PC-3 (cell line): ENCODE results near the gene HLA-DPA1. TPM values are rescaled to one million over a fixed set of nuclear protein-coding genes. Genes with fewer than 3 reads are reported as not detected.

Experiments used
- ATAC-seq: fragments of 200-7000 bp; cut with Tn5 transposase; 2 replicates; pipeline ENCODE4 v1.9.1; 2020; ENCODE audit warnings: mild to moderate bottlenecking, moderate library complexity
- BruUV-seq: library from RNA; stranded (reverse); fragments of 400-500 nt; replicated peaks from 2 replicates; lab custom pipeline; 2021; lab: Mats Ljungman, UMichigan
- CTCF ChIA-PET: fragments of 300-600 bp; sonication (Branson Sonifier 250); formaldehyde crosslinking; loops from one replicate; lab custom pipeline; 2022; ENCODE audit warnings: antibody characterized with exemption; lab: Charles Lee
- POLR2A ChIA-PET: fragments of 300-600 bp; sonication (Branson Sonifier 250); formaldehyde crosslinking; loops from one replicate; lab custom pipeline; 2022; ENCODE audit warnings: antibody characterized with exemption; ENCODE audit not compliant: unreplicated experiment; lab: Charles Lee
- DNase-seq: peaks from one replicate; pipeline ENCODE4 v3.0.0-alpha.2; 2015
- H2AFZ ChIP-seq: fragments of 300-600 bp; sonication (generic); 2 replicates; pipeline ENCODE4 v1.6.0; 2016; ENCODE audit warnings: antibody characterized with exemption, low read length
- H3F3A ChIP-seq: fragments of 300-600 bp; sonication (generic); one replicate; pipeline ENCODE4 v1.6.0; 2017; ENCODE audit warnings: antibody characterized with exemption, low read length, control low read depth, mild to moderate bottlenecking; ENCODE audit not compliant: unreplicated experiment
- H3K27ac ChIP-seq: fragments of 300-600 bp; sonication (generic); 2 replicates; pipeline ENCODE4 v1.5.1; 2016; ENCODE audit warnings: mild to moderate bottlenecking, low read length
- H3K27me3 ChIP-seq: fragments of 300-600 bp; sonication (generic); 2 replicates; pipeline ENCODE4 v1.6.1; 2016; ENCODE audit warnings: low read length, mixed read lengths
- H3K36me3 ChIP-seq: fragments of 300-600 bp; sonication (generic); 2 replicates; pipeline ENCODE4 v1.6.1; 2016; ENCODE audit warnings: low read depth, mixed run types, low read length, mixed read lengths
- H3K4me1 ChIP-seq: fragments of 300-600 bp; sonication (generic); 2 replicates; pipeline ENCODE4 v1.5.1; 2016; ENCODE audit warnings: low read length; ENCODE audit not compliant: insufficient read depth
- H3K4me2 ChIP-seq: fragments of 300-600 bp; sonication (generic); 2 replicates; pipeline ENCODE4 v1.6.0; 2016; ENCODE audit warnings: low read length
- H3K4me3 ChIP-seq: fragments of 300-600 bp; sonication (generic); 2 replicates; pipeline ENCODE4 v1.5.1; 2016; ENCODE audit warnings: mild to moderate bottlenecking, low read length, mixed read lengths
- H3K79me2 ChIP-seq: fragments of 300-600 bp; sonication (generic); 2 replicates; pipeline ENCODE4 v1.6.1; 2017; ENCODE audit warnings: low read length, mixed read lengths
- H3K9ac ChIP-seq: fragments of 300-600 bp; sonication (generic); 2 replicates; pipeline ENCODE4 v1.6.0; 2016; ENCODE audit warnings: mild to moderate bottlenecking, low read length
- H3K9me2 ChIP-seq: fragments of 300-600 bp; sonication (generic); replicated peaks from 2 replicates; pipeline ENCODE4 v1.6.1; 2016; ENCODE audit warnings: mixed run types, low read length, mixed read lengths
- H3K9me3 ChIP-seq: fragments of 300-600 bp; sonication (generic); 2 replicates; pipeline ENCODE4 v1.6.1; 2016; ENCODE audit warnings: low read length, mixed read lengths
- H4K20me1 ChIP-seq: fragments of 300-600 bp; sonication (generic); 2 replicates; pipeline ENCODE4 v1.6.1; 2016; ENCODE audit warnings: low read length, mixed read lengths
- CTCF ChIP-seq: fragments of 300-600 bp; sonication (generic); conservative IDR thresholded peaks from 2 replicates; pipeline ENCODE4 v1.5.1; 2017; ENCODE audit warnings: antibody characterized with exemption, low read depth, mild to moderate bottlenecking, low read length
- EZH2 ChIP-seq: fragments of 300-600 bp; sonication (generic); IDR thresholded peaks from one replicate; pipeline ENCODE4 v1.6.1; 2017; ENCODE audit warnings: antibody characterized with exemption, mild to moderate bottlenecking, low read length; ENCODE audit not compliant: unreplicated experiment
- EZH2phosphoT487 ChIP-seq: fragments of 300-600 bp; sonication (generic); IDR thresholded peaks from 2 replicates; pipeline ENCODE4 v1.6.1; 2018; ENCODE audit warnings: mild to moderate bottlenecking, antibody characterized with exemption, low read length, borderline replicate concordance
- intact Hi-C: fragments of 100-400 bp; cut with micrococcal nuclease; formaldehyde crosslinking; loops from 2 replicates; pipeline ENCODE4 v1.9.0; 2023
- total RNA-seq: library from RNA; depleted of rRNA; stranded (reverse); fragments of >200 nt; gene quantifications from 2 replicates; pipeline ENCODE4 v1.2.3, GENCODE V29; 2014

Gene HLA-DPA1
- total RNA-seq, 1 experiment from 2014 or later, result not detected

GRCh38 chr6:33072508-33073100, 845 bp downstream of the HLA-DPA1 start:
- no peak overlapping the region for H3K4me3 ChIP-seq
- intact Hi-C loops, result no loop called here
- H3K27me3 ChIP-seq, result peaks cover 40% of the 10 kb centered on the region
- H3K9me3 ChIP-seq, result no peaks in the 10 kb centered on the region
- no peak for TF ChIP-seq EZH2
- TF ChIP-seq CTCF, result no peak
- no peak for TF ChIP-seq EZH2phosphoT487
- H3K27ac ChIP-seq, result no peak overlapping the region
- ChIA-PET CTCF (no interaction called here), POLR2A (no interaction called here)
- no TSS peak for BruUV-seq
- H3K79me2 ChIP-seq, result no peaks in the 10 kb centered on the region
- no peaks in the 10 kb centered on the region for H3K36me3 ChIP-seq
- no peak for DNase-seq
- no peaks in the 10 kb centered on the region for H3K4me1 ChIP-seq
- no peaks in the 10 kb centered on the region for H3K9me2 ChIP-seq
- no peak overlapping the region for H3K9ac ChIP-seq
- no peak overlapping the region for H2AFZ ChIP-seq
- no peak overlapping the region for H3K4me2 ChIP-seq
- H4K20me1 ChIP-seq, result no peaks in the 10 kb centered on the region
- H3F3A ChIP-seq, result no peaks in the 10 kb centered on the region
- ATAC-seq, result no peak

DNA sequence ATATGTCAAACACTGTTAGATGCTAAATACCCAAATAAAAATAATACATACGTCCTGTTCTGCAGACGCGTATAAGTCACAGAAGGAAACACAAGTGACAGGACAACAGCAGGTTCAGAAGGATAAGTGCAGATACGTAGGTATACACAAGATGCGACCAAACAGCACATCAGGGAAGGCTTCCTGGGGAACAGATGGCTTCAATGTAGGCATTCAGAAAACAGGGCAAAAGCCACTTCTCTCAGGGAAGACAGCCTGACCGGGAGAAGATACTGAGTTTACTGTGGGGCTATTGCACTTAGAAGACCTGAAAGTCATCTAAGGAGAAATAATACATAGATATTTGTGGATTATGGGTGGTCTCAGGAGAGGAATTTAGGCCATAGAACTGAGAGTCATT, 1.9 kb downstream of the HLA-DPA1 start:
- intact Hi-C loops, result no loop called here
- BruUV-seq, result no TSS peak
- no peaks in the 10 kb centered on the region for H3K79me2 ChIP-seq
- no peak overlapping the region for H2AFZ ChIP-seq
- CTCF ChIA-PET, result no interaction called here
- TF ChIP-seq EZH2 (no peak), EZH2phosphoT487 (no peak), CTCF (no peak)
- no peaks in the 10 kb centered on the region for H3K9me3 ChIP-seq
- no peak overlapping the region for H3K9ac ChIP-seq
- H3K4me2 ChIP-seq, result no peak overlapping the region
- H3K4me3 ChIP-seq, result no peak overlapping the region
- H3K27me3 ChIP-seq, result peaks cover 48% of the 10 kb centered on the region
- no peak for DNase-seq
- no peaks in the 10 kb centered on the region for H3K36me3 ChIP-seq
- no peaks in the 10 kb centered on the region for H3K9me2 ChIP-seq
- no peak for ATAC-seq
- no peaks in the 10 kb centered on the region for H4K20me1 ChIP-seq
- H3K4me1 ChIP-seq, result no peaks in the 10 kb centered on the region
- H3F3A ChIP-seq, result no peaks in the 10 kb centered on the region
- POLR2A ChIA-PET, result interaction anchor here (0.6 kb wide), 1 partner anchor 249 kb away, joined by 6 read pairs; no protein-coding TSS in a partner anchor
- no peak overlapping the region for H3K27ac ChIP-seq

DNA sequence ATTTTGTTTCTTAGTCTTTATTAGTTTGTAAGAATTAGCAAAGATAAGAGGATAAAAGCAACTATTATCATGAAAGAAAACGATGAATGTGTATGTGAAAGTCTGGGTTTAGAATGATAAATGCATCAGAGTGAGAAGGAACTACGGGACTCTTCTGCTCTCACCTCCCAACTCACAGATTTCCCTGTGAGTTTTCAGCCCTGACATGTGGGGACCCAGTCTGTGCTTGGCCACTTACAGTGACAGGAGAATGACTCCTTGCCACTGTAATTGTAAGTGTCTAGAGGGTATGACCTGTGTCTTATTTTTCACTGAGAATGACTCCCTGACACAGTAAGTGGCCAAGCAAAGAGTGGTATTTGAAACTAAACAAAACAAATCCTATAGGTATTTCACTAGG, 2.5 kb downstream of the HLA-DPA1 start:
- peaks cover 53% of the 10 kb centered on the region for H3K27me3 ChIP-seq
- no TSS peak for BruUV-seq
- no peaks in the 10 kb centered on the region for H3K36me3 ChIP-seq
- H3K4me3 ChIP-seq, result no peak overlapping the region
- DNase-seq (no peak), ATAC-seq (no peak)
- H3K9me2 ChIP-seq, result no peaks in the 10 kb centered on the region
- ChIA-PET POLR2A (interaction anchor here (0.6 kb wide), 1 partner anchor 248 kb away, joined by 6 read pairs; no protein-coding TSS in a partner anchor), CTCF (no interaction called here)
- intact Hi-C loops, result no loop called here
- no peaks in the 10 kb centered on the region for H3K9me3 ChIP-seq
- no peaks in the 10 kb centered on the region for H3F3A ChIP-seq
- no peaks in the 10 kb centered on the region for H4K20me1 ChIP-seq
- no peak overlapping the region for H3K27ac ChIP-seq
- H3K4me1 ChIP-seq, result no peaks in the 10 kb centered on the region
- no peaks in the 10 kb centered on the region for H3K79me2 ChIP-seq
- no peak overlapping the region for H3K9ac ChIP-seq
- no peak overlapping the region for H3K4me2 ChIP-seq
- no peak overlapping the region for H2AFZ ChIP-seq
- TF ChIP-seq EZH2, result no peak
- no peak for TF ChIP-seq EZH2phosphoT487
